PC-3 (cell line): ENCODE results near the gene GNB3. TPM values are rescaled to one million over a fixed set of nuclear protein-coding genes. Genes with fewer than 3 reads are reported as not detected.
"Not testable (repeated sequence)": the region's sequence is repeated elsewhere in the genome, so short reads cannot be mapped to it uniquely, and the experiment has no call there.

Experiments used
- ATAC-seq: fragments of 200-7000 bp; cut with Tn5 transposase; 2 replicates; pipeline ENCODE4 v1.9.1; 2020; ENCODE audit warnings: mild to moderate bottlenecking, moderate library complexity
- BruUV-seq: library from RNA; stranded (reverse); fragments of 400-500 nt; replicated peaks from 2 replicates; lab custom pipeline; 2021; lab: Mats Ljungman, UMichigan
- CTCF ChIA-PET: fragments of 300-600 bp; sonication (Branson Sonifier 250); formaldehyde crosslinking; loops from one replicate; lab custom pipeline; 2022; ENCODE audit warnings: antibody characterized with exemption; lab: Charles Lee
- POLR2A ChIA-PET: fragments of 300-600 bp; sonication (Branson Sonifier 250); formaldehyde crosslinking; loops from one replicate; lab custom pipeline; 2022; ENCODE audit warnings: antibody characterized with exemption; ENCODE audit not compliant: unreplicated experiment; lab: Charles Lee
- DNase-seq: peaks from one replicate; pipeline ENCODE4 v3.0.0-alpha.2; 2015
- H2AFZ ChIP-seq: fragments of 300-600 bp; sonication (generic); 2 replicates; pipeline ENCODE4 v1.6.0; 2016; ENCODE audit warnings: antibody characterized with exemption, low read length
- H3F3A ChIP-seq: fragments of 300-600 bp; sonication (generic); one replicate; pipeline ENCODE4 v1.6.0; 2017; ENCODE audit warnings: antibody characterized with exemption, low read length, control low read depth, mild to moderate bottlenecking; ENCODE audit not compliant: unreplicated experiment
- H3K27ac ChIP-seq: fragments of 300-600 bp; sonication (generic); 2 replicates; pipeline ENCODE4 v1.5.1; 2016; ENCODE audit warnings: mild to moderate bottlenecking, low read length
- H3K27me3 ChIP-seq: fragments of 300-600 bp; sonication (generic); 2 replicates; pipeline ENCODE4 v1.6.1; 2016; ENCODE audit warnings: low read length, mixed read lengths
- H3K36me3 ChIP-seq: fragments of 300-600 bp; sonication (generic); 2 replicates; pipeline ENCODE4 v1.6.1; 2016; ENCODE audit warnings: low read depth, mixed run types, low read length, mixed read lengths
- H3K4me1 ChIP-seq: fragments of 300-600 bp; sonication (generic); 2 replicates; pipeline ENCODE4 v1.5.1; 2016; ENCODE audit warnings: low read length; ENCODE audit not compliant: insufficient read depth
- H3K4me2 ChIP-seq: fragments of 300-600 bp; sonication (generic); 2 replicates; pipeline ENCODE4 v1.6.0; 2016; ENCODE audit warnings: low read length
- H3K4me3 ChIP-seq: fragments of 300-600 bp; sonication (generic); 2 replicates; pipeline ENCODE4 v1.5.1; 2016; ENCODE audit warnings: mild to moderate bottlenecking, low read length, mixed read lengths
- H3K79me2 ChIP-seq: fragments of 300-600 bp; sonication (generic); 2 replicates; pipeline ENCODE4 v1.6.1; 2017; ENCODE audit warnings: low read length, mixed read lengths
- H3K9ac ChIP-seq: fragments of 300-600 bp; sonication (generic); 2 replicates; pipeline ENCODE4 v1.6.0; 2016; ENCODE audit warnings: mild to moderate bottlenecking, low read length
- H3K9me2 ChIP-seq: fragments of 300-600 bp; sonication (generic); replicated peaks from 2 replicates; pipeline ENCODE4 v1.6.1; 2016; ENCODE audit warnings: mixed run types, low read length, mixed read lengths
- H3K9me3 ChIP-seq: fragments of 300-600 bp; sonication (generic); 2 replicates; pipeline ENCODE4 v1.6.1; 2016; ENCODE audit warnings: low read length, mixed read lengths
- H4K20me1 ChIP-seq: fragments of 300-600 bp; sonication (generic); 2 replicates; pipeline ENCODE4 v1.6.1; 2016; ENCODE audit warnings: low read length, mixed read lengths
- EZH2 ChIP-seq: fragments of 300-600 bp; sonication (generic); IDR thresholded peaks from one replicate; pipeline ENCODE4 v1.6.1; 2017; ENCODE audit warnings: antibody characterized with exemption, mild to moderate bottlenecking, low read length; ENCODE audit not compliant: unreplicated experiment
- EZH2phosphoT487 ChIP-seq: fragments of 300-600 bp; sonication (generic); IDR thresholded peaks from 2 replicates; pipeline ENCODE4 v1.6.1; 2018; ENCODE audit warnings: mild to moderate bottlenecking, antibody characterized with exemption, low read length, borderline replicate concordance
- intact Hi-C: fragments of 100-400 bp; cut with micrococcal nuclease; formaldehyde crosslinking; loops from 2 replicates; pipeline ENCODE4 v1.9.0; 2023
- total RNA-seq: library from RNA; depleted of rRNA; stranded (reverse); fragments of >200 nt; gene quantifications from 2 replicates; pipeline ENCODE4 v1.2.3, GENCODE V29; 2014
- TF ChIP-seq, protein P1 (sequence below): fragments of 300-600 bp; sonication (generic); conservative IDR thresholded peaks from 2 replicates; pipeline ENCODE4 v1.5.1; 2017; ENCODE audit warnings: antibody characterized with exemption, low read depth, mild to moderate bottlenecking, low read length

The GNB3 gene
- total RNA-seq, 1 experiment from 2014 or later: not detected

DNA sequence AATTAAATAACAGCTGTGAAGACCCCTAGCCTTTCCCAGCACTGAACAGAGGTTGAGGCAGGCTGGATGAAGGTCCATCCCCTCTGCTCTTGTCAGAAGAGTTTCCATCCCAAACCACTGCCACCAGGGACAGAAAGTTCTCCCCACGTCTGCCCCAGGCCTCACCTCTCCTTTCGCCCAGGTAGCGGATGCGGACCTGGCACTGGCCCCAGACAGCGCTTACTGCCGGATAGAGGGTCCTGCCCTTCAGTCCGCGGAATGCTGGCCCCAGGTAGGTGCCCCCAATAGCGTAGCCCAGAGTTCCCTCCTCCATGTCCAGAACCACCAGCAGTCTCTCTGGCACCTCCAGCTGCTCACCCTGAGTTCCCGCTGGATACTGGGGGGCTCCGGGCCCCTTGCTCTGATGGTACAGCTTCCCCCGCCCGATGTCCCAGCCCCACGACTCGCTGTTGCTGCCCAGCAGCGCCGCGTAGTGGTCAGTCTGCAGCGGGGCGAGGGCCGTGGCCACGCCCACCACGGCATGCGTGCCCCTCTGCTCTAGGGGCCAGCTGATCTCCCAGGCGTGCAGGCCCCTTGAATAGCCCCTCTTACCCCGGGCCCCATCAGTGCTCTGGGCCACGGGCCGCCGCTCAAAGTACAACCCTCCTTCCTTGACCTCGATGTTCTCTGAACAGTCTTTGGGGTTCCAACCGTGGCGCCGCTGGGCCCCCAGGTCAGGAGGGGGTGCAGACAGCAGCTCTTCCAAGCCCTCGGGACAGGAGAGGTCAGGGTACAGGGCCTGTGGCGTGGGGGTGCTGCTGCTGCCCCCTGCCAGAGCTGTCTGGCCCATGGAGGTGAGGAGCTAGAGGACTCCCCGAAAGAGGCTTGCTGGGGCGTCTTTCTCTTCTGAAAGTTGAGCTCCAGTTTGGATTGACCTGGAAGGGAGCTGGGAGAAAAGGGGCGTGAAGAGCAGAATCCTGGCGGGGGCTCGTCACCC, 31.6 kb downstream of the GNB3 start:
- intact Hi-C loops: loop anchor here (1.0 kb wide), 1 partner anchor 19 kb away; no protein-coding TSS in a partner anchor
- Histone ChIP-seq H3K4me3 (peak overlapping the region; percentile 78), H3K27me3 (no peaks in the 10 kb centered on the region), H3K79me2 (peaks cover 32% of the 10 kb centered on the region), H3K36me3 (peaks cover 23% of the 10 kb centered on the region), H3K9me3 (no peaks in the 10 kb centered on the region), H3K4me2 (peak overlapping the region; percentile 98), H3F3A (peaks cover 3% of the 10 kb centered on the region), H3K27ac (0 out of 2 replicates have a peak overlapping the region, but pooled peaks have one; percentile 28), H3K9ac (peak overlapping the region; percentile 74), H3K9me2 (no peaks in the 10 kb centered on the region), H4K20me1 (peaks cover 23% of the 10 kb centered on the region), H3K4me1 (peaks cover 31% of the 10 kb centered on the region), H2AFZ (no peak overlapping the region)
- TSS peak; percentile 71 for BruUV-seq
- POLR2A ChIA-PET: interaction anchor here (0.5 to 1.1 kb wide), 6 partner anchors 10 to 338 kb away, joined by 3 to 22 read pairs (median 7); partner anchors contain the start of gene GAPDH
- TF ChIP-seq, protein P1, sequence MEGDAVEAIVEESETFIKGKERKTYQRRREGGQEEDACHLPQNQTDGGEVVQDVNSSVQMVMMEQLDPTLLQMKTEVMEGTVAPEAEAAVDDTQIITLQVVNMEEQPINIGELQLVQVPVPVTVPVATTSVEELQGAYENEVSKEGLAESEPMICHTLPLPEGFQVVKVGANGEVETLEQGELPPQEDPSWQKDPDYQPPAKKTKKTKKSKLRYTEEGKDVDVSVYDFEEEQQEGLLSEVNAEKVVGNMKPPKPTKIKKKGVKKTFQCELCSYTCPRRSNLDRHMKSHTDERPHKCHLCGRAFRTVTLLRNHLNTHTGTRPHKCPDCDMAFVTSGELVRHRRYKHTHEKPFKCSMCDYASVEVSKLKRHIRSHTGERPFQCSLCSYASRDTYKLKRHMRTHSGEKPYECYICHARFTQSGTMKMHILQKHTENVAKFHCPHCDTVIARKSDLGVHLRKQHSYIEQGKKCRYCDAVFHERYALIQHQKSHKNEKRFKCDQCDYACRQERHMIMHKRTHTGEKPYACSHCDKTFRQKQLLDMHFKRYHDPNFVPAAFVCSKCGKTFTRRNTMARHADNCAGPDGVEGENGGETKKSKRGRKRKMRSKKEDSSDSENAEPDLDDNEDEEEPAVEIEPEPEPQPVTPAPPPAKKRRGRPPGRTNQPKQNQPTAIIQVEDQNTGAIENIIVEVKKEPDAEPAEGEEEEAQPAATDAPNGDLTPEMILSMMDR: peak; percentile 78
- no peak for TF ChIP-seq EZH2phosphoT487
- CTCF ChIA-PET: interaction anchor here (0.5 to 1.9 kb wide), 7 partner anchors 11 to 207 kb away, joined by 3 to 12 read pairs (median 5); partner anchors contain the start of genes C12orf57, RNU7-1 and USP5
- ATAC-seq: peak; percentile 45
- DNase-seq: peak; percentile 82

DNA sequence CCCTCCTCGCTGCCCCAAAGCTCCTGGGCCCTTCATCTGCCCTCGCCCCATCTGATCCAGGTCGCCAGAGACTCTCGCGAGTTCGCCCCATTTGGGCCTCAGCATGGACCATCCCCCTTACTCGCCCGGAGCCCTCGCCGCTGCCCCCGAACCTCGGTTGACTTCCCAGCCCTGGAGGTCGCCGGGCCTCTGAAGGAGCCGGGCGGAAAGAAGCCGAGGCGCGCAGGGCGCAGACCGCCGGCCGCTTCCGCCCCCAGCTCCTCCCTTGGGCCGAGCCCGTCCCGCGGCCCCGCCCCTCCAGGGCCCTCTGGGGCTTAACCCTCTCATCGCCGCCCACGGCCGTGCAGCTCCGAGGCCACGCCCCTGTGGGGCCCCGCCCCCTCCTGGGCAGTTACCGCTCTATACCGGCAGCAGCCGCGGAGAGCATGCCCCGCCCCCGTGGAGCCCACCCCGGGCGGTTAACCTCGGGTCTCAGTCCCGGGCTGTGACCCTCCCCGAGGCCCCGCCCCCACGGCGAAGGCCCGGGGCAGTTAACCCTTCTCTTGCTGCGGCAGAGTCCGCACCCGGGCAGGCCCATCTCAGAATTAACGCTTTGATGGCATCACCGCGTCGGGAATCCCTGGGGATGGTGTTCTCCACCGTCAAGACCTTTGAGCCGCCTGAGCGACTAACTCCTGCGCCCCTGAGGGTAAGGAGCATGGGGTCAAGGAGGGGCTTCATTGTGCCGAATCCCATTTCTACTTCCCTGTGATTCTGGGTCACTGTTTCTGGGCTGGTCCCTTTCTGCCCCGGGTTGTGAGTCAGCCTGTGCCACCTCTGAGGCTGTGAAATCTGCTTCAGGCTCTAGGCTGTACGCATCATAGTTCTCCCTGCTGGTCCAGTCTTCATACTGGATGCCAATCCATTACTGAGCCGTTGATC, 32.6 kb downstream of the GNB3 start, which contains the start of gene SPSB2:
TSS of gene SPSB2 (minus strand) at position 210 of the 921 bp plus-strand sequence. CDS start 402 bp downstream, outside the sequence.
- DNase-seq (peak; percentile 94), ATAC-seq (peak; percentile 68)
- peak within 1 kb of the TSS; percentile 74 for H3K9ac ChIP-seq
- POLR2A ChIA-PET: interaction anchor here (0.5 to 1.1 kb wide), 3 partner anchors 9 to 339 kb away, joined by 4 to 22 read pairs (median 10); partner anchors contain the start of gene GAPDH
- peaks cover 20% of the 10 kb centered on the region for H3K36me3 ChIP-seq
- H2AFZ ChIP-seq: peak within 1 kb of the TSS; percentile 51
- CTCF ChIA-PET: interaction anchor here (0.5 to 1.9 kb wide), 5 partner anchors 18 to 206 kb away, joined by 3 to 12 read pairs (median 5); partner anchors contain the start of genes C12orf57, RNU7-1 and USP5
- no peaks in the 10 kb centered on the region for H3K9me2 ChIP-seq
- H3K27me3 ChIP-seq: no peaks in the 10 kb centered on the region
- peaks cover 31% of the 10 kb centered on the region for H3K4me1 ChIP-seq
- peak within 1 kb of the TSS; percentile 78 for H3K4me3 ChIP-seq
- no TSS peak for BruUV-seq
- peaks cover 3% of the 10 kb centered on the region for H3F3A ChIP-seq
- TF ChIP-seq, protein P1: no peak
- TF ChIP-seq EZH2phosphoT487: no peak
- TF ChIP-seq EZH2: no peak
- peak within 1 kb of the TSS; percentile 98 for H3K4me2 ChIP-seq
- peak within 1 kb of the TSS; percentile 28; the same call in 1 of the 2 replicates for H3K27ac ChIP-seq
- peaks cover 19% of the 10 kb centered on the region for H4K20me1 ChIP-seq
- no peaks in the 10 kb centered on the region for H3K9me3 ChIP-seq
- intact Hi-C loops: loop anchor here (1.0 kb wide), 1 partner anchor 18 kb away; no protein-coding TSS in a partner anchor
- peaks cover 22% of the 10 kb centered on the region for H3K79me2 ChIP-seq

DNA sequence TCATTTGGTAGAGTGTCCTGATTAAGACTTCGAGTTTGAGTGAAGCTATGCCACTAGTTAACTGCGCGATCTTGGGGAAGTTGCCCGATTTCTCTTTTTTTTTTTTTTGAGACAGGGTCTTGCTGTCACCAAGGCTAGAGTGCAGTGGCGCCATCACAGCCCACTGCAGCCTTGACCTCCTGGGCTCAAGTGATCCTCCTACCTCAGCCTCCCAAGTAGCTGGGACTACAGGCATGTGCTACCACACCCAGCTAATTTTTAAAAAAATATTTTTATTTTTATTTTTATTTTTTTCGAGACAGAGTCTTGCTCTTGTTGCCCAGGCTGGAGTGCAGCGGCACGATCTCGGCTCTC, 33.3 kb downstream of the GNB3 start:
- POLR2A ChIA-PET, H3K9me2 ChIP-seq, BruUV-seq, H3K27me3 ChIP-seq, intact Hi-C loops, DNase-seq, ATAC-seq, CTCF ChIA-PET, H3F3A ChIP-seq, H3K9ac ChIP-seq, H3K9me3 ChIP-seq: not testable (repeated sequence)
- peak overlapping the region; percentile 1; the same call in 1 of the 2 replicates for H3K27ac ChIP-seq
- H3K4me2 ChIP-seq: peak overlapping the region; percentile 98
- peak overlapping the region; percentile 51; the same call in 1 of the 2 replicates for H2AFZ ChIP-seq
- H3K4me1 ChIP-seq: peaks cover 27% of the 10 kb centered on the region
- peaks cover 13% of the 10 kb centered on the region for H4K20me1 ChIP-seq
- H3K79me2 ChIP-seq: peaks cover 16% of the 10 kb centered on the region
- H3K4me3 ChIP-seq: peak overlapping the region; percentile 78
- peaks cover 18% of the 10 kb centered on the region for H3K36me3 ChIP-seq

DNA sequence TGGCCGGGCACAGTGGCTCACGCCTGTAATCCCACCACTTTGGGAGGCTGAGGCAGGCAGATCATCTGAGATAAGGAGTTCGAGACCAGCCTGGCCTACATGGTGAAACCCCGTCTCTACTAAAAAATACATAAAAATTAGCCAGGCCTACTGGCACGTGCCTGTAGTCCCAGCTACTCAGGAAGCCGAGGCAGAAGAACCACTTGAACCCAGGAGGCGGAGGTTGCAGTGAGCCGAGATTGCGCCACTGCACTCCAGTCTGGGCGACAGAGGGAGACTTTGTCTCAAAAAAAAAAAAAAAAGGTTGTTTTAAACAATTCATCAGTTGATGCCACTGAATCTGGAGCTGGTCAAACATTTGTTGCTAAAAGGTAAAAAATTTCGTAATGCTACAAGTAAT, 39.1 kb downstream of the GNB3 start:
- H3K4me3 ChIP-seq, intact Hi-C loops, H3K27me3 ChIP-seq, H3K36me3 ChIP-seq, H3K27ac ChIP-seq, H3K4me1 ChIP-seq, H3K9ac ChIP-seq, H2AFZ ChIP-seq, ATAC-seq, CTCF ChIA-PET, H3K4me2 ChIP-seq, DNase-seq, H4K20me1 ChIP-seq, H3K9me3 ChIP-seq, BruUV-seq, H3K9me2 ChIP-seq, H3K79me2 ChIP-seq, H3F3A ChIP-seq: not testable (repeated sequence)
- POLR2A ChIA-PET: interaction anchor here (0.6 kb wide), 1 partner anchor 64 kb away, joined by 17 read pairs; the partner anchor contains the start of gene RNU7-1
